ENCODE measurements around the gene CANX. TPM values are rescaled to one million over a fixed set of nuclear protein-coding genes. Genes with fewer than 3 reads are reported as not detected.

CANX gene
- total RNA-seq, 2 experiments from 2014 or later: 273 to 457 TPM

DNA sequence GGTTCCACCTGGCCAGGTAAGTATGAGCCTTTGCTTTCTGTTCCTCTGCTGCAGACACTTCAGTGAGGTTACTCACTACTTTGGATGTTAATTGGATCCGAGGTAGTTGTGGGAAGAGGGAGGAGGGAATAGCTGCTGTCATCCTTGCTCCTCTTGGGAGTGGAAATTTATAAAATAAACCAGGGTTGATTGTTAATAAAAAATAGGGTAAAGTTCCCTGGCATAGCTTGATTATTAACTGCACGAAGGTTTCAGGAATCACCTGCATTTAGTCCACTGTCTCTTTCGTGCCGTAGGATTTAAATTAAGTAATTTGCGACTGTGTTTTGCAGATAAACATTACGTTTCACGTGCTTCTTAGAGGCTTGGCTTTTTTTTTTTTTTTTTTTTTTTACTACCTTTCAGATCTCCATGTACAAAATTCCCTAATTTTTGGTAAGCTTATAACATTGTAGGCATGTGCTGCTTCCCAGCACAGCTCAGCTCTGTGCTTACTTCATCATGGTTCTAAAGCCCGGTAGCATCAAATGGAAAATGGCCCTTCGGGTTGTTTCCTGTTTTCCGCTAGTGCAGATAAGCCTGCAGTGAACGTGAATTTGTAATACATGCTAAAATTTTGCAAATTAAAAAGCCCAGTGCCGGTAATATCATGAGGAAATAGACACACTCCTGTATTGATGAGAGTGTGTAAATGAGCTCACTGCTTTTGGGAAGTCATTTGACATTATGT lies 68.1 kb downstream of the CANX start:
- ATAC-seq (no peak), DNase-seq (no peak)
- Mint-ChIP-seq H3K36me3 (peaks cover 24% of the 10 kb centered on the region), H3K27ac (no peak overlapping the region), H3K4me3 (no peak overlapping the region), H3K27me3 (no peaks in the 10 kb centered on the region), H3K9me3 (ENCODE audit: low read depth) (no peaks in the 10 kb centered on the region), H3K4me1 (peaks cover 25% of the 10 kb centered on the region)
- CTCF ChIA-PET: interaction anchor here (1.4 kb wide), 1 partner anchor 27 kb away, joined by 3 read pairs; the partner anchor contains the start of gene LTC4S

DNA sequence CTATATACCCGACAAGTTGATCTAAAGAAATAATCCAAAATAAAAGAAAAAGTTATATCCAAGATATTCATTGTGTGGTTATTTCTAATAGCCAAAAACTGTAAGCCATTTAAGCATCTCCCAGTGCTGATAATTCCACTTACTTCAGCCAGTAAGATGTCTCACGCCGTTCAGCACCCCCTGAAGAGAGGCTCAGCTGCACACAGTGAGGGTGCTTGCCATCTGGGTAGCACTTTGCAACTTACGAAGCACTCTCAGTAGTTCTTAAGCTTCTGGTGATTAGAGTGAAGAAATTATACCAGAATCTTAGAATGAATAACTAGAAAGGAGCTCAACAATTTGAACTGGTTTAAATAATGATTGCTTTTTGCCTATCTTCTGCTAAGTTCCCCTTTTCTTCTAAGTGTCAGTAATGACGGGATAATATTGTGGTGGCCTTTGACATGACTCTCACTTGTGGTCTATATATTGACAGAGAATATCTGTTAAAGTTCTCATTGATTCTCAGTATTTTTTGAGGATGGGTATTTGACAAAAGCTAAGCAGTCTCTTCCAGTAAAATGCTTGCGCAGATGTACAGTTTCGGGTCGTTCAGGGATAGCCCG lies 68.8 kb downstream of the CANX start:
- H3K4me1 Mint-ChIP-seq: peaks cover 18% of the 10 kb centered on the region
- DNase-seq: no peak
- H3K9me3 Mint-ChIP-seq (ENCODE audit: low read depth): no peaks in the 10 kb centered on the region
- H3K27me3 Mint-ChIP-seq: no peaks in the 10 kb centered on the region
- no peak overlapping the region for H3K27ac Mint-ChIP-seq
- peaks cover 28% of the 10 kb centered on the region for H3K36me3 Mint-ChIP-seq
- CTCF ChIA-PET: interaction anchor here (1.6 kb wide), 1 partner anchor 10 kb away, joined by 5 read pairs; no protein-coding TSS in a partner anchor
- no peak for ATAC-seq
- no peak overlapping the region for H3K4me3 Mint-ChIP-seq

DNA sequence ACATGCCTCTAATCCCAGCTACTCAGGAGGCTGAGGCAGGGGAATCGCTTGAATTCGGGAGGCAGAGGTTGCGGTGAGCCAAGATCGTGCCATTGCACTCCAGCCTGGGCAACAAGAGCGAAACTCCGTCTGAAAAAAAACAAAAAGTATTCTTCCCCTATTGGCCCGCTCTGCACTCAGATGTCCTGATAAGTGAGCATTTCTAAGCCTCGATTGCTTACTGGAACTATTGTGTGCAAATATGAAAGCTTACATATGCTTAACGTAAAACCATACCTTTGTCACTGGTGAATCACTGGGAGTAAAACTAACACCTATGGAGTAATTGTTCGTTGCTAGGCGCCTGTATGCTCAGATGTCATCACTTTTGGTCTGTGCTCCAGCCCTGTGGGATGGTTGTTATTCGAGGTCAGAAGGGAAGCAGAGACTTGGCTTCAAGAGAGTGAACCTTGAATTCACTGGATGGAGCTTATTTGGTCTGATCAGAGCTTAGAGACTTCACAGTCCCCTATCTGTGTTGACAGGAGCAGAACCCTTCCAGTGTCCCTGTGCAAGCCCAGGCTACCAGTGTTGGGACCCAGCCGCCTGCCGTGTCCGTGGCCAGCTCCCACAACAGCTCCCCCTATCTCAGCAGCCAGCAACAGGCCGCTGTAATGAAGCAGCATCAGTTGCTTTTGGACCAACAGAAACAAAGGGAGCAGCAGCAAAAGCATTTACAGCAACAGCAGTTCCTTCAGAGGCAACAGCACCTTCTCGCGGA lies 69.7 kb downstream of the CANX start:
- CTCF ChIA-PET: interaction anchor here (0.8 to 1.6 kb wide), 3 partner anchors 9 to 90 kb away, joined by 3 to 5 read pairs (median 3); no protein-coding TSS in a partner anchor
- Mint-ChIP-seq H3K9me3 (ENCODE audit: low read depth) (no peaks in the 10 kb centered on the region), H3K36me3 (peaks cover 29% of the 10 kb centered on the region), H3K4me3 (no peak overlapping the region), H3K27ac (no peak overlapping the region), H3K4me1 (peaks cover 10% of the 10 kb centered on the region), H3K27me3 (no peaks in the 10 kb centered on the region)
- DNase-seq (no peak), ATAC-seq (no peak)

DNA sequence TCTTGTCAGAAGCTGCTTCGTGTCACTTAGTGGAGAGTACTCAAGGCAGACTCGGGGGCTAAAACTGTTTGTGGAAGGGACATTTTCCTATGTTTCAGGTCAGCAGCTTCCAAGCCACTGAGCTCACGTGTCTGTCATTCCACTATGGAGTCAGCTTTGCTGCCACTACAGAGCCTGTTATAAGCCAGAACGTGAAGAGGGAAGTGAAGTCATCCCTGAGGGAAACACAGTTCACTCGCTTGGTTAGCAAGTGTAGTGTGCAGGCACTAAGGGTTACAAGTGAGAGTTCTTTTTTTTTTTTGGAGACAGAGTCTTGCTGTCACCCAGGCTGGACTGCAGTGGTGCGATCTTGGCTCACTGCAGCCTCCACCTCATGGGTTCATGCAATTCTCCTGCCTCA lies 70.5 kb downstream of the CANX start:
- Mint-ChIP-seq H3K4me3 (no peak overlapping the region), H3K36me3 (peaks cover 29% of the 10 kb centered on the region), H3K4me1 (peaks cover 8% of the 10 kb centered on the region), H3K27me3 (no peaks in the 10 kb centered on the region), H3K27ac (no peak overlapping the region), H3K9me3 (ENCODE audit: low read depth) (no peaks in the 10 kb centered on the region)
- ATAC-seq (no peak), DNase-seq (no peak)
- CTCF ChIA-PET: interaction anchor here (0.8 to 1.2 kb wide), 3 partner anchors 18 to 97 kb away, joined by 3 read pairs; no protein-coding TSS in a partner anchor

DNA sequence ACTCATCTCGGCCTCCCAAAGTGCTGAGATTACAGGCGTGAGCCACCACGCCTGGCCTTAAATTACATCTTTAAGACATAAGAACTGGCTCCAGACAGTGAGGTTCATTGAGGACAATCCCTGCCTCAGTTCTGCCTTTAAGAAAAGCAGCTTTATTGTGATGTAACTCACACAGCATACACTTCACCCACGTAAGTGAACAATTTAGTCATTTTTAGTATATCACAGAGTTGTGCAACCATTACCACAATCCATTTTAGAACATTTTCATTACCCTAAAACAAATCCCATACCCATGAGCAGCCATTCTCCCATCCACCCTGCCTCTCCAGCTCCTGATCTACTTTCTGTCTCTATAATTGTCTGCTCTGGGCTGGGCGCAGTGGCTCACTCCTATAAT lies 71.0 kb downstream of the CANX start:
- ATAC-seq (no peak), DNase-seq (no peak)
- Mint-ChIP-seq H3K4me3 (no peak overlapping the region), H3K4me1 (peaks cover 8% of the 10 kb centered on the region), H3K27ac (no peak overlapping the region), H3K36me3 (peaks cover 31% of the 10 kb centered on the region), H3K27me3 (no peaks in the 10 kb centered on the region), H3K9me3 (ENCODE audit: low read depth) (no peaks in the 10 kb centered on the region)
- CTCF ChIA-PET: interaction anchor here (1.2 kb wide), 1 partner anchor 97 kb away, joined by 3 read pairs; no protein-coding TSS in a partner anchor

DNA sequence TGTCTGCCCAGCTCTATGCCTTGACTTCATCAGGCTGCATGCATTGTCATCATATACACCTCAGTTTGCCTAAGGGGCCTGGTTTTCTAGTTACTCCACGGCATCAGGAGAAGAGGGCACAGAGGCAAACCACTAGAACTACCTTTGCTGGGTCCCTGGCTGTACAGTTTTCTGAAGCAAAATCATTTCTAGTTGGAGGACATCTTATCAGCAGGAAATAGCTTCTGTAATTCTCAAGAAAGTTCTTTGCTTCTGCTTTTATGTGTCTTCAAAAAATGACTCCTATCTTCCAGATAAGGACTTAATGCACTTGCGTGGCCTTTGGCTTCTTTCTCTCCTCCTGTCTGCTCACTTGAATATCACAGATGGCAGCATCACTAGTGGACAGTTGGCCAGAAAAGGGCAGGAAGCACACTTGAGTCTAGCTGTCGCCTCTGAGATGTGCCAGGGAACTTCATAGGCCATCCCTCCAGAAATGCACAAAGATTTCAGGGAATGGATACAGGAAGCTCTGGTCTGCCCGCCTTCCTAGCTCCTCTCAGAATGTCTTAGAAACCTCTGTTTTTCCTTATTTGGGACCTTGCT lies 72.6 kb downstream of the CANX start:
- Mint-ChIP-seq H3K4me3 (no peak overlapping the region), H3K27me3 (no peaks in the 10 kb centered on the region), H3K27ac (no peak overlapping the region), H3K4me1 (no peaks in the 10 kb centered on the region), H3K36me3 (peaks cover 27% of the 10 kb centered on the region), H3K9me3 (ENCODE audit: low read depth) (no peaks in the 10 kb centered on the region)
- ATAC-seq: no peak
- CTCF ChIA-PET: interaction anchor here (1.4 kb wide), 1 partner anchor 8 kb away, joined by 5 read pairs; no protein-coding TSS in a partner anchor
- no peak for DNase-seq

DNA sequence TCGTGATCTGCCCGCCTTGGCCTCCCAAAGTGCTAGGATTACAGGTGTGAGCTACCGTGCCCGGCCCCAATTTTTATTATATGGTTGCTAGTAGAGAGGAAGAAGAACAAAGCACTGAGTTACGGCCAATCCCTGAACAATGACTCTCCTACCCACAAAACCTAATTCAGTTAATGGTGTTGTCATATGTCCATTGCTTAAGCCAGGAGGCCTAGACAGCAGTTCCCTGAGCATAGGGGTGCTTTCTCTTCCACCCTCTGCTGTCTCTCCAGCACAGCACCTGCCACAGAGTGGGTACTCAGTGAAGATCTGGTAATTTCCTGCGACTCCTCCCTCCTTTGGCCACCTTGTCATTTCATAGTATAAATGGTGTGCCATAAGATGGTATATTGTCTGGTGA lies 73.6 kb downstream of the CANX start:
- H3K27me3 Mint-ChIP-seq: no peaks in the 10 kb centered on the region
- H3K4me1 Mint-ChIP-seq: no peaks in the 10 kb centered on the region
- no peak for DNase-seq
- no peak for ATAC-seq
- peaks cover 24% of the 10 kb centered on the region for H3K36me3 Mint-ChIP-seq
- no peak overlapping the region for H3K4me3 Mint-ChIP-seq
- H3K27ac Mint-ChIP-seq: no peak overlapping the region
- no peaks in the 10 kb centered on the region for H3K9me3 Mint-ChIP-seq (ENCODE audit: low read depth)
- CTCF ChIA-PET: no interaction called here

DNA sequence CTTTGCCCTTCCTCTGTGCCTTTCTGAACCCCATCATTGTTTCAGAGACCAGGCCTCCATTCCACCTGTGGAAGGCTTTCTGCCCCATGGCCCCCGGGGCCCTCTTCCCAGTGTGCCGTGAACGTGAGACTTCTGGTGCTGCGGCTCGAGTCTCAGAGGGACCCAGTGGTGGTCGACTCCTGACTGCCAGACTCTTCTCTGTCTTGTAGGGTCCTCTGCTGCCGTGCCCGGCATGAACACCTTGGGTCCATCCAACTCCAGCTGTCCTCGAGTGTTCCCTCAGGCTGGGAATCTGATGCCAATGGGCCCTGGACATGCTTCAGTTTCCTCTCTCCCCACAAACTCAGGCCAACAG lies 74.9 kb downstream of the CANX start:
- Mint-ChIP-seq H3K4me3 (no peak overlapping the region), H3K4me1 (no peaks in the 10 kb centered on the region), H3K27ac (no peak overlapping the region), H3K27me3 (no peaks in the 10 kb centered on the region), H3K36me3 (peaks cover 22% of the 10 kb centered on the region), H3K9me3 (ENCODE audit: low read depth) (no peaks in the 10 kb centered on the region)
- CTCF ChIA-PET: no interaction called here
- no peak for DNase-seq
- no peak for ATAC-seq

DNA sequence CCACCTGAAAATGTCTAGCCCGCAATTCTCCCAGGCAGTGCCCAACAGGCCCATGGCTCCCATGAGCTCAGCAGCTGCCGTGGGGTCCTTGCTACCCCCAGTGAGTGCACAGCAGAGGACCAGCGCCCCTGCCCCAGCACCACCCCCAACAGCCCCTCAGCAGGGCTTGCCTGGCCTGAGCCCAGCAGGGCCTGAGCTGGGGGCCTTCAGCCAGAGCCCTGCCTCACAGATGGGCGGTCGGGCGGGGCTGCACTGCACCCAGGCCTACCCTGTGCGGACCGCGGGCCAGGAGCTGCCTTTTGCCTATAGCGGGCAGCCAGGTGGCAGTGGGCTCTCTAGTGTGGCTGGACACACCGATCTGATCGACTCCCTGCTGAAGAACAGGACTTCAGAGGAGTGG lies 75.7 kb downstream of the CANX start:
- Mint-ChIP-seq H3K9me3 (ENCODE audit: low read depth) (no peaks in the 10 kb centered on the region), H3K27me3 (no peaks in the 10 kb centered on the region), H3K36me3 (peaks cover 20% of the 10 kb centered on the region), H3K4me3 (no peak overlapping the region), H3K27ac (no peak overlapping the region), H3K4me1 (no peaks in the 10 kb centered on the region)
- no peak for DNase-seq
- CTCF ChIA-PET: interaction anchor here (0.9 kb wide), 1 partner anchor 20 kb away, joined by 3 read pairs; no protein-coding TSS in a partner anchor
- ATAC-seq: no peak

DNA sequence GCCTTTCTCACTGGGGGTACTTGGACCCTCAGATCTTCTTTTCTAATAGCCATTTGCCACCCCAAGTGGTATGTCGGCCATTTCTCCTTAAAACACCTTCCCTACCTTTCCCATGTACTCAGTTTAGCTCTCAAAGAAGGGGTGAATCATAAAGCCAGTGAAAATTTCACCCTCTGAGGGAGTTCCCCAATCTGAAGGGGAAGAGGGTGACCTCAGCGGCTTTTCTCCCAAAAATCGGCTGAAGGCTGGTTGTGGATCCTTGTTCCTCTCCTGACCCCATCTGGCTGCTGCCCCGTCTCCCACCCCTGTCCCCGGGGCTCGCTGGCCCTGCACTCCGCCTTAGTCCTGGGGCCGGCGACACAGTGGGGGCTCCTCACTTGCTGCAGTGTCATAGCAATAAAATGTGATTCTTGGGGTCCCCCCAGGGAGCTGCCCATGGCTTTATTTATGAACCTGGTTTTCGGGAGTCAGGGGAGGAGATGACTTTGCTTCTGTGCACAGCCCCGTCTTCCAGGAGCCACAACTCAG lies 77.7 kb downstream of the CANX start:
- DNase-seq (no peak), ATAC-seq (no peak)
- Mint-ChIP-seq H3K27ac (no peak overlapping the region), H3K27me3 (no peaks in the 10 kb centered on the region), H3K4me1 (no peaks in the 10 kb centered on the region), H3K9me3 (ENCODE audit: low read depth) (no peaks in the 10 kb centered on the region), H3K4me3 (no peak overlapping the region), H3K36me3 (peaks cover 9% of the 10 kb centered on the region)
- CTCF ChIA-PET: interaction anchor here (1.9 kb wide), 1 partner anchor 8 kb away, joined by 5 read pairs; no protein-coding TSS in a partner anchor

DNA sequence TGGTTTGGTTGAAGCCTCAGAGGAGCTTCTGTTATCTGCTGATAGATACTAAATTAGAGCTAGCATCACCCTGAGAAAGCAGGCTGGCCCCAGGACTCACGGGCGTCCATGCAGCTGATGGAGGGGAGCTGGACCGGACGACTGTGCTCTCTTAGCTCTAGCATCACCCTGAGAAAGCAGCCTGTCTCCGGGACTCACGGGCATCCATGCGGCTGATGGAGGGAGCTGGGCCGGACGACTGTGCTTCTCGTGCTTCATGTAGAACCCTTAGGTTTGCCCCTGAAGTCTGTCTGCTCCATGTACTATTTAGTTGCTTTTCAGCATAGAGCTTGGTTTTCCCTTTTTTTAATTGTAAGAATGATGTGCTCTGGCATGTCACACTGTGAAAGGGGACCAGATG lies 78.7 kb downstream of the CANX start:
- no peaks in the 10 kb centered on the region for H3K9me3 Mint-ChIP-seq (ENCODE audit: low read depth)
- peaks cover 6% of the 10 kb centered on the region for H3K36me3 Mint-ChIP-seq
- no peak overlapping the region for H3K27ac Mint-ChIP-seq
- no peak for ATAC-seq
- DNase-seq: no peak
- CTCF ChIA-PET: interaction anchor here (1.9 kb wide), 1 partner anchor 9 kb away, joined by 5 read pairs; no protein-coding TSS in a partner anchor
- no peaks in the 10 kb centered on the region for H3K4me1 Mint-ChIP-seq
- H3K27me3 Mint-ChIP-seq: no peaks in the 10 kb centered on the region
- no peak overlapping the region for H3K4me3 Mint-ChIP-seq

DNA sequence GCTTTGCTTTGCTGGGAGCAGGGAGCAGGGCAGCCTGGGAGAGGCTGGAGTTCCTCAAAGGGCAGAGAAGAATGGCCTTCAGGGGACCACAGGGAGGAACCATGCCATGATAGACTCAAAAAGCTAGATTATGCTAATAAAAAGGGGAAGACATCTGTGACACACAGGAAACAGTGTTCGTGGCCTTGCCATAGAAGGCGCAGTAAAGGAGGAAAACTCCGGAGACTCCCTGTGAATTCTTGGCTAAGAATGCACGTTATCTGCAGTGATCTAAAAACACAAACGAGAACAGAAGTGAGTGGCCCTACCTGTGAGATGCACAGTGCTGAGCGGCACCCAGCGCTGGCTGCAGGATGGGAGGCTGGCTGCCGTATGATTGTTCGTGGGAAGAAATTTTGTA lies 79.1 kb downstream of the CANX start:
- no peaks in the 10 kb centered on the region for H3K4me1 Mint-ChIP-seq
- CTCF ChIA-PET: interaction anchor here (1.4 to 2.5 kb wide), 3 partner anchors 10 to 15 kb away, joined by 3 to 9 read pairs (median 5); no protein-coding TSS in a partner anchor
- H3K4me3 Mint-ChIP-seq: no peak overlapping the region
- DNase-seq: no peak
- no peak overlapping the region for H3K27ac Mint-ChIP-seq
- H3K36me3 Mint-ChIP-seq: peaks cover 4% of the 10 kb centered on the region
- no peaks in the 10 kb centered on the region for H3K27me3 Mint-ChIP-seq
- ATAC-seq: no peak
- no peaks in the 10 kb centered on the region for H3K9me3 Mint-ChIP-seq (ENCODE audit: low read depth)

DNA sequence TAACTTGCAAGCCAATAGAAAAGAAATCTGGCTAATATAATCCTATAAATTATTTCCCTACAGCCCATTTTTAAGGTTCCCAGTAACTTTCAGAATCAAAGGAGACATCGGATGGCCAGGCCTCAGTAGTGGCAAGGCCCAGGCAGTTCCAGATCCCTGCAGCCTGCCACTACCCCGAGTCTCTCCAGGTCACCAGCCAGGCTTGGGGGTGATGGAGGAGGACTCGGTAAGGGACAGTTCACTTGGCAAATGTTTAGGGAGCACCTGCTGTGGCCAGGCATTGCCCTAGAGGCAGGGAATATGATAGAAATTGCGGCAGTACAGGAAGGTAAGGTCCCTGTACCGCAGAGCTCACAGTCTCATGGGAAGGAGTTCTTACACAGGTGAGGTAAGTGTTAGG lies 79.8 kb downstream of the CANX start:
- Mint-ChIP-seq H3K9me3 (ENCODE audit: low read depth) (no peaks in the 10 kb centered on the region), H3K27me3 (no peaks in the 10 kb centered on the region), H3K4me3 (no peak overlapping the region), H3K36me3 (peaks cover 4% of the 10 kb centered on the region), H3K4me1 (no peaks in the 10 kb centered on the region), H3K27ac (no peak overlapping the region)
- no peak for ATAC-seq
- CTCF ChIA-PET: interaction anchor here (1.4 to 2.5 kb wide), 3 partner anchors 10 to 16 kb away, joined by 3 to 9 read pairs (median 5); no protein-coding TSS in a partner anchor
- no peak for DNase-seq

Data from activated CD8-positive, alpha-beta memory T cell treated with anti-CD3 and anti-CD28 coated beads, Interleukin-2, amount 10 ng/mL, durations not matched to agents 7 days and 5 days (primary cell).